ENCODE data around the gene RNFT1.
"Not testable (repeated sequence)": the region's sequence is repeated elsewhere in the genome, so short reads cannot be mapped to it uniquely, and the experiment has no call there.

DNA sequence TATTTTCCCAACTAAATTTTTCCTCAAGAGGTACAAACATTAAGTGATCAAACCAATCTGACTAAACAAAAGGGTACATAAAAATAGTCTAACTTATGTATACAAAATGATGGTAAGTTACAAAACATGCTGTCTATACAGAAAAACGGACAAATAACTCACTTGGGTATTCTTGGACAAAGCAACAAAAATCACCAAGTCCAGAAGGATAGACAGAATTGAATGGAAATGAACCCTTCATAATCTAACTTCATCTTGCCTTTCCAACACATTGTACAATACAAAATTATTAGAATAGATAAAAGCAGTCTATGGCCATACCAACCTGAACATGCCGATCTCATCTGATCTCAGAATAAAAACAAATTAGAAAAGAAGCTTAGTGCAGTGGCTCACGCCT is 37.9 kb upstream of the RNFT1 start:
- TF ChIP-seq, protein P1, sequence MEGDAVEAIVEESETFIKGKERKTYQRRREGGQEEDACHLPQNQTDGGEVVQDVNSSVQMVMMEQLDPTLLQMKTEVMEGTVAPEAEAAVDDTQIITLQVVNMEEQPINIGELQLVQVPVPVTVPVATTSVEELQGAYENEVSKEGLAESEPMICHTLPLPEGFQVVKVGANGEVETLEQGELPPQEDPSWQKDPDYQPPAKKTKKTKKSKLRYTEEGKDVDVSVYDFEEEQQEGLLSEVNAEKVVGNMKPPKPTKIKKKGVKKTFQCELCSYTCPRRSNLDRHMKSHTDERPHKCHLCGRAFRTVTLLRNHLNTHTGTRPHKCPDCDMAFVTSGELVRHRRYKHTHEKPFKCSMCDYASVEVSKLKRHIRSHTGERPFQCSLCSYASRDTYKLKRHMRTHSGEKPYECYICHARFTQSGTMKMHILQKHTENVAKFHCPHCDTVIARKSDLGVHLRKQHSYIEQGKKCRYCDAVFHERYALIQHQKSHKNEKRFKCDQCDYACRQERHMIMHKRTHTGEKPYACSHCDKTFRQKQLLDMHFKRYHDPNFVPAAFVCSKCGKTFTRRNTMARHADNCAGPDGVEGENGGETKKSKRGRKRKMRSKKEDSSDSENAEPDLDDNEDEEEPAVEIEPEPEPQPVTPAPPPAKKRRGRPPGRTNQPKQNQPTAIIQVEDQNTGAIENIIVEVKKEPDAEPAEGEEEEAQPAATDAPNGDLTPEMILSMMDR (IDR thresholded peaks at IDR 0.05 in 4 of 5, conservative IDR thresholded peaks at IDR 0.05 in 1 of 5): not testable (repeated sequence)
- not testable (repeated sequence) for TF ChIP-seq POLR2A (IDR thresholded peaks at IDR 0.05)
